ENCODE results near the gene KY.

Gene KY, protein sequence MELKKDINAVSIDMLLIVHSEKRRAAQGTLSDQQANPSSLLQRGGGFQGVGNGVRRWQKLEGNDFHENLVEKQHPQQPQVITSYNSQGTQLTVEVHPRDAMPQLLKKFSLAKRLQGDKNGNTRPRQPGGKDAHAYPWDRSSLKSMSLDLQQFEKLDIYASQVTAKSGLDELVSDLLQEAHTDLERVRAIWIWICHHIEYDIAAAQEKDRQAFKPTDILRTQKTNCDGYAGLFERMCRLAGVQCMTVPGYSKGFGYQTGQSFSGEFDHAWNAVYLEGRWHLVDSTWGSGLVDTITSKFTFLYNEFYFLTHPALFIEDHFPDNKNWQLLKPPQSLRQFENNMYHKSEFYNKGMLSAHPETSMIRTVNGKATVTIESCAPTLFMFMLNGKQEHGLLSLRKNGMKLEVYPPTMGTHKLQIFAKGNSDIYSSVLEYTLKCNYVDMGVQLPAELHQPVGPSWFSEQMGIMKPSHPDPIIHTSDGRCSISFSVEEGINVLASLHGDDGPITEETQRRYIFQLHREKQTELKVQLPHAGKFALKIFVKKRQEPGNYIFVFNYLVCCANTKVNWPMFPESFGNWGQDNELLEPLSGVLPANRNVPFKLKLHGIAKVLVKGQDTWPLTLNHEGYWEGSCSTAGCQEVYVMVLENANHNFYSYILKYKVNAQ

DNA sequence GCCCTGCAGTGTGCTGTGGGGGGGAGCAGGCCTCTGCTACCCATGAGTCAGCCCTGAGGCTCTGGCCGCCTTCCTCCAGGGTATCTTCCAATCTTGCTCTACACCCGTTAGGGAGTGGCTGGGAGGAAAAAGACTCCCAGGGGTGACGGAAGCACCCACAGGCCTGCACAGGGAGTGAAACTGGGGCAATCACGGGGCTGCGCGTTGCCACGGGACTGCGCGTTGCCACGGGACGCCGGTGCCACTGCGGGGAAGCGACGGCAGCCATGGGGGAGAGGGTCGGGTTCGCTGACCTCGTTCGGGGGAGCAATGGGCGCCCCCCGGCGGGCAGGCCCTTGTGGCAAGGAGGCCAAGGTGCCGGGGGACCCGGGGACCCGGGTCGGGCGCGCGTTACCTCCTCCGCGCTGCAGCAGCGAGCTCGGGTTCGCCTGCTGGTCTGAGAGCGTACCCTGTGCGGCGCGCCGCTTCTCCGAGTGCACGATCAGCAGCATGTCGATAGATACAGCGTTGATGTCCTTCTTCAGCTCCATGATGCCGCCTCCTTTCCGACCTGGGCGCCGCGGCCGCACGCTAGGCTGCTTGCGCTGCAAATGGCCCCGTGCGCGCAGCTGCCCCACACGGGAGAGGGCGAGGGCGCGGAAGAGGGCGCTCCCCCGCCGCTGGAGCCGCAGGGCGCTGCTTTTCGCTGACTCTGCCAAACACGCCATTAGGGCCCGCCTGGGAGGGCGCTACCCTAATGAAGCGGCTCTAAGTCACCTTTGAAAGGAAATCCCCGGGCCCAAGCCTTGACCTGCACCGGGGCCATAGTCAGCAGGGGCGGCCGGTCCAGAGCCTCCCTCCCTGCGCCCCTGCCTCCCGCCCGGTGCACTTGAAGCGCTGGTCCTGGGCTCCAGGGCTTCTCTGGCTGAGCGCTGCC lies at the start of gene KY:
TSS of gene KY (minus strand) at position 592 of the 916 bp plus-strand sequence. CDS start at position 530, 62 bp downstream.
- H3K36me3 ChIP-seq (ENCODE audit: control insufficient read depth, insufficient read depth, low read length), result no peaks in the 10 kb centered on the region
- peaks cover 2% of the 10 kb centered on the region for H3K4me1 ChIP-seq (ENCODE audit: control insufficient read depth, insufficient read depth, low read length)
- H3K9ac ChIP-seq (ENCODE audit: low read depth, low read length), result no peak within 1 kb of the TSS
- H3K9me3 ChIP-seq (ENCODE audit: control insufficient read depth, insufficient read depth, low read length), result no peaks in the 10 kb centered on the region
- H3K27me3 ChIP-seq (ENCODE audit: control insufficient read depth, insufficient read depth, low read length), result peaks cover 100% of the 10 kb centered on the region
- peak within 1 kb of the TSS; percentile 52 for H3K4me3 ChIP-seq (ENCODE audit: low read depth, low read length)

DNA sequence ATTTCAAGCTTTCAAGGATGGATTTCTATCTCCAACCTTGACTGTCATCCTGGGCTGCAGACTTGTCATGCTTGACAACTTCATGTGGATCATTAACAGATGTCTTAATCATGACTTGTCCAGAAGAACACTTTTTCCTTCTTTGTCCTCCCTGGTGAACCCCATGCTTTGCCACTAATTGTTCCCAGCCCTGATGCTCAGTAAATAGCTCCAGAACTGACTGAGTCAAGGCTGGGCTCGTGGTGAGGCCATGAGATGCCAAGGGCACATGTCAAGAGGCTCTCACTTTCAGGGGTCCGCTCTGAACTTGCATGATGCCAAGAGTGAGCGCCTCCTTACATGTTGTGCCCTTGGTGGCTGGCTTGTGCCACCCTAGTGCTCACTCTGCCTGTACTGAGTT lies 48.9 kb upstream of the KY start:
- Histone ChIP-seq H3K27me3 (ENCODE audit: control insufficient read depth, insufficient read depth, low read length) (peaks cover 18% of the 10 kb centered on the region), H3K9ac (ENCODE audit: low read depth, low read length) (no peak overlapping the region), H3K4me1 (ENCODE audit: control insufficient read depth, insufficient read depth, low read length) (peaks cover under 1% of the 10 kb centered on the region)

DNA sequence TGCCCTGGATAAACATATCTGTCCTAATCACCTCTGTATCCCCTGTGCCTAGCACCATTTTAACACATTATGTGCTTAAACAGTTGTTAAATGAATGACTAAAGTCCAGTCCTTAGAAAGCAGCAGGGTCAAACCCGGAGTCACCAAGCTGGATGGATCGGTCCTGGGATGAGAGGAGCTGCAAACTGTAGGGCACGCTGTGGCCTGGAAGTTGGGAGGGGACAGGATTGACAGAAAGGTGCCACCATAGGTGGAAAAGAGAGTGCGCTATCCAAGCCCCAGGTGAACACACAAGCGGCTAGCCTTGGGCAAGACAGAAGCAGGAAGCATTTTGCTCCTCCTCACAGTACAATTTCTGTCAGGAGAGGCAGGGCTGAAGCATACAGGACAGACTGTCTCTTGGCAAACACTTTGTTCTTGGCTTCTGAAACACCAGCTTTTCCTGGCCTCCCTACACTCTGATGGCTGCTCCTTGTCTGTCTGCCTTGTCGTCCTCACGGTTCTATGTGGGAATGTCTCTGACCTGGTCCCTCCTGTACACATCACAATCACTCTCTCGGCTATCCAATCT lies 48.4 kb upstream of the KY start:
- peaks cover 2% of the 10 kb centered on the region for H3K4me1 ChIP-seq (ENCODE audit: control insufficient read depth, insufficient read depth, low read length)
- H3K4me3 ChIP-seq (ENCODE audit: low read depth, low read length), result no peak overlapping the region
- no peaks in the 10 kb centered on the region for H3K9me3 ChIP-seq (ENCODE audit: control insufficient read depth, insufficient read depth, low read length)
- no peak overlapping the region for H3K9ac ChIP-seq (ENCODE audit: low read depth, low read length)
- peaks cover 21% of the 10 kb centered on the region for H3K27me3 ChIP-seq (ENCODE audit: control insufficient read depth, insufficient read depth, low read length)
- no peaks in the 10 kb centered on the region for H3K36me3 ChIP-seq (ENCODE audit: control insufficient read depth, insufficient read depth, low read length)

More for the DNA sequence above, 48.9 kb upstream of the KY start:
- Histone ChIP-seq H3K9me3 (ENCODE audit: control insufficient read depth, insufficient read depth, low read length) (no peaks in the 10 kb centered on the region), H3K4me3 (ENCODE audit: low read depth, low read length) (no peak overlapping the region), H3K36me3 (ENCODE audit: control insufficient read depth, insufficient read depth, low read length) (no peaks in the 10 kb centered on the region)

DNA sequence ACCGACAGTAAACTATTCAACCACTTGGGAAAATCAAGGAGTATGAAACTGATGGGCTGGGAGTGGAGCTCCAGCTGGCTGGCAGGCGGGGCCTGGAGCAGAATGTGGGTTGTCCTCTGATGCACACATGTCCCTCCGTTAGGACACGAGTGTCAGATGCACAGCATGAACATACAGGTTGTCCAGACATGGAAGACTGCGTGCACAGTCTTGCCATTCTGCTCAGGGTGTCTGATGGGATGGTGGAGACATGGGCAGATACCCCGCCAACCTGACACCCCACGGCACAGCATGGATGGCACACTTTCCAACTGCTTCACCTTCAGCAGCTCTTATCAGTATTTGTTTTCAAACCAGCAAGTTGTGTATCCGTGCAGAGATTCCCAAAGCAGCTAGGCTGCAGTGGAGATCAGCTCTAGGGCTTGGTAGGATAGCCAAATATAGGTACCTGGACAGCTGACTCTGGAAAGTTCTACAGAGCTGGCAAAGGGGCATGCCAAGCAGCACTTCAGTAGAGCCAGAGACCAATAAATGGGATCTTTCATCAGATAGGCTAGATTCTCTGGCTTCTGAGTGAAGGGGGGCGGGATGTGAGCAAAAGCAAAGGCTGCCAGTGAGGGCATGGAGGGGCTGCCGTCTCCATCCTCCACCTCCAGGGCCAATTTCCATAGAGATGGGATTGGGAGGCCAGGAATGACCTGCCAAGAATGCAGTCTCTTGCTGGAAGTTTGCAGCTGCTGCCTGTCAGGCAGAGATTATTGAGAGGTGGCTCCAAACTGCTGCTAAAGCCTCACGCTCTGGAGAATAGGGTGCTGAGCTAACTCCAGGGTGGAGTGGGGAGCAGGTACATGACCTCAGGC lies 47.2 kb upstream of the KY start:
- Histone ChIP-seq H3K9me3 (ENCODE audit: control insufficient read depth, insufficient read depth, low read length) (no peaks in the 10 kb centered on the region), H3K27me3 (ENCODE audit: control insufficient read depth, insufficient read depth, low read length) (peaks cover 25% of the 10 kb centered on the region), H3K9ac (ENCODE audit: low read depth, low read length) (no peak overlapping the region), H3K4me1 (ENCODE audit: control insufficient read depth, insufficient read depth, low read length) (peaks cover 2% of the 10 kb centered on the region), H3K36me3 (ENCODE audit: control insufficient read depth, insufficient read depth, low read length) (no peaks in the 10 kb centered on the region), H3K4me3 (ENCODE audit: low read depth, low read length) (no peak overlapping the region)

DNA sequence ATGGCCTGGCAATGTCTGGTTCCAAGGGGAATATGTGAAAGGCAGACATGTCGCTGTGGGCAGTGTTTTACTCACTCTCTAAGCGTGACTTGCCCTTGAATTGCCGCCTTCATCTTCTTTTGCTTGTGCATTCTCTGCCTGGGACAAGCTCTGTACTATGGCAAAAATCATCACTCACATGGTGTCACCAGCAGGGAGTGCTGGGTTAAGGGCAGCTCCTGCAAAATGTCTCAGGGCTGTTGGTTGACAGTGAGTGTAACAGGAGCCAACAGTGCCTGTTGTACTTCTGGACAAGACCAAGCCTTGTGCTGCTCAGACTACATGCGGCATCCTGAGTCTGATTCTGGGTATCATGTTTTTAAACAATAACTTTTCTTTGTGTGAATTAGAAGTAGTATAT lies 45.3 kb upstream of the KY start:
- no peak overlapping the region for H3K4me3 ChIP-seq (ENCODE audit: low read depth, low read length)
- peaks cover 31% of the 10 kb centered on the region for H3K27me3 ChIP-seq (ENCODE audit: control insufficient read depth, insufficient read depth, low read length)
- H3K9me3 ChIP-seq (ENCODE audit: control insufficient read depth, insufficient read depth, low read length), result no peaks in the 10 kb centered on the region
- H3K9ac ChIP-seq (ENCODE audit: low read depth, low read length), result no peak overlapping the region
- H3K36me3 ChIP-seq (ENCODE audit: control insufficient read depth, insufficient read depth, low read length), result no peaks in the 10 kb centered on the region
- peaks cover 2% of the 10 kb centered on the region for H3K4me1 ChIP-seq (ENCODE audit: control insufficient read depth, insufficient read depth, low read length)

DNA sequence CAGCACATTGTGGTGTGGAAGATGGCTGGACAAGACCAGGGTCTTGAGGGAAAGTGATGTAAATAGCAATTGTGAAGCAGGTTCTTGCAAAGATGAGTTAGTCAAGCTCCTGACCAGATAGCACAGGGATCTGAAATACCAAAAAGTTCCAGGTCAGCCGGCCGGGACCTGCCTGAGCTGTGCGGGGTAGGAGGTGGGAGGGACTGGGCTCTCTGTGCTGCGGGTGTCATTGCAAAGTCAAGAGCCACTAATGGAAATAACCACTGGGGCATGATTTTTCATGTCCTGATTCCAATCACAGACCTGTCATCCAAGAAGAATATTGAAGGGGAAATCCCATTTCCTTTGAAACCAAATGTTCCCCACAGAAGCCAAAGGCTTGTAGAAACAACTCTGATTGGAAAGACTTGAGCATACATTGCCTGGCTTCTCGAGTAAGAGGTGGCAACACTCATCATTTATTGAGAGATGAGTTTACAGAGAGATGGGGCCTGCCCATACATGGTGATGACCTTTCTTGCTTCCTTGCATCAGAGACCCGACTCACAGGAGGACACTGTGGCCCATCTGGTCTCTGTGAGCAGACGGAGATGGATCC lies 44.2 kb upstream of the KY start:
- H3K27me3 ChIP-seq (ENCODE audit: control insufficient read depth, insufficient read depth, low read length), result peaks cover 31% of the 10 kb centered on the region
- no peaks in the 10 kb centered on the region for H3K9me3 ChIP-seq (ENCODE audit: control insufficient read depth, insufficient read depth, low read length)
- H3K36me3 ChIP-seq (ENCODE audit: control insufficient read depth, insufficient read depth, low read length), result no peaks in the 10 kb centered on the region
- H3K9ac ChIP-seq (ENCODE audit: low read depth, low read length), result no peak overlapping the region
- H3K4me1 ChIP-seq (ENCODE audit: control insufficient read depth, insufficient read depth, low read length), result peaks cover 2% of the 10 kb centered on the region
- H3K4me3 ChIP-seq (ENCODE audit: low read depth, low read length), result no peak overlapping the region

DNA sequence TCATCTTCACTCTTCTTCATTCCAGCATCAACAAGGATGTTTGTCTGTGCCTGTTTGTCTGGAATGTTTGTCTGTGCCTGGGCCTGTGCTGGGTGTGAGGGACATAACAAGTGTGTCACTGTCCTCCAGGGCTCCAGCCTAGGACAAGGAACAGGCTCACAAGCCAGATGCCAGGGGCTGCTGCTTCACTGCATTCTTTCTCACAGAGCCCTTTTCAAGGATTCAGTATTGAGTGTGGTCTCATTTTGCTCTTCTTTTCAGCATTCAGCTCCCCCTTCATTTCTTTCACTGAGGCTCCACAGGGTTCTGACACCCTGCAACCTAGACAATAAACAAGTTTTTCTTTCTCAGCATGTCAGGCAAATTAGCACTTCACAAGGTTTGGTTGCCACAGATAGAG lies 43.6 kb upstream of the KY start:
- no peaks in the 10 kb centered on the region for H3K9me3 ChIP-seq (ENCODE audit: control insufficient read depth, insufficient read depth, low read length)
- peaks cover 2% of the 10 kb centered on the region for H3K4me1 ChIP-seq (ENCODE audit: control insufficient read depth, insufficient read depth, low read length)
- H3K36me3 ChIP-seq (ENCODE audit: control insufficient read depth, insufficient read depth, low read length), result no peaks in the 10 kb centered on the region
- H3K9ac ChIP-seq (ENCODE audit: low read depth, low read length), result no peak overlapping the region
- no peak overlapping the region for H3K4me3 ChIP-seq (ENCODE audit: low read depth, low read length)
- peaks cover 31% of the 10 kb centered on the region for H3K27me3 ChIP-seq (ENCODE audit: control insufficient read depth, insufficient read depth, low read length)

DNA sequence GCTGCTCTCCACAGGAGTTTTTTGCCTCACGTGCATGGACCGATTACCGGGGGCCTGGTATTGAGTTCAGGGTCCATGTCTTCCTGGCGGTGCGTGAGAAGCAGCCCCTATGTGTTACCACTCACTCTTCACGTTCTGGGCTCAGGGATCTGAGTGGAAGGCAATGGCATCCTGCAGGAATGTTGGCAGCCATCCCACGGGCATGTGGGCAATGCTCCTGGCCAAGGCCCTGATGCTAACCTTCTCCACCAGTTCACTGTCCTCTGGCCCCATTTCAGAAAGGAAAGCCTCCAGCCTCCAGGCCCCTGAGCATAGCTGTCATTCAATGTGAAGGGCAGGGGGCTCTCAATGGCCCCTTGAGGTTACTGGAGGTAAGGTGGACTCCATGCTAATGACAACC lies 43.0 kb upstream of the KY start:
- Histone ChIP-seq H3K4me3 (ENCODE audit: low read depth, low read length) (no peak overlapping the region), H3K36me3 (ENCODE audit: control insufficient read depth, insufficient read depth, low read length) (no peaks in the 10 kb centered on the region), H3K4me1 (ENCODE audit: control insufficient read depth, insufficient read depth, low read length) (peaks cover 2% of the 10 kb centered on the region), H3K27me3 (ENCODE audit: control insufficient read depth, insufficient read depth, low read length) (peaks cover 31% of the 10 kb centered on the region), H3K9me3 (ENCODE audit: control insufficient read depth, insufficient read depth, low read length) (no peaks in the 10 kb centered on the region), H3K9ac (ENCODE audit: low read depth, low read length) (no peak overlapping the region)

DNA sequence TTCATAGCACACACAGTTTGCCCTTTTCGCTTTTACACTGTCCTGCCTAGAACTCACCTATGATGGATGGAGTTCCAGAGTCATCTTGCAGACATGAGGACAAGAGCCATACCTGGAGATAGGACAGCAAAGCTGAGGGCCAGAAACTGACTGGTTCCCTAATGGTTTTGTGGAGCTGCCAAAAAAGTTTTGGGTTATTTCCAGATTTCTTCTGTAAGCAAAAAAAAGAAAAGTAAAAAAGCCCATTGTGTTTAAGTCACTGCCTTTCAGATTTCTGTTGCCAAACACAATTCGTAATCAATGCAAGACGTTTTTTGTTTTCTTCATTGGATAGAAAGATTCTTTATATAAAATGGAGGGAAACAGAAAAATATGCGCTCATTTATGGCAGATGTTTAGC lies 42.4 kb upstream of the KY start:
- H3K9ac ChIP-seq (ENCODE audit: low read depth, low read length), result no peak overlapping the region
- H3K9me3 ChIP-seq (ENCODE audit: control insufficient read depth, insufficient read depth, low read length), result no peaks in the 10 kb centered on the region
- peaks cover 31% of the 10 kb centered on the region for H3K27me3 ChIP-seq (ENCODE audit: control insufficient read depth, insufficient read depth, low read length)
- H3K4me3 ChIP-seq (ENCODE audit: low read depth, low read length), result no peak overlapping the region
- H3K36me3 ChIP-seq (ENCODE audit: control insufficient read depth, insufficient read depth, low read length), result no peaks in the 10 kb centered on the region
- peaks cover 2% of the 10 kb centered on the region for H3K4me1 ChIP-seq (ENCODE audit: control insufficient read depth, insufficient read depth, low read length)

DNA sequence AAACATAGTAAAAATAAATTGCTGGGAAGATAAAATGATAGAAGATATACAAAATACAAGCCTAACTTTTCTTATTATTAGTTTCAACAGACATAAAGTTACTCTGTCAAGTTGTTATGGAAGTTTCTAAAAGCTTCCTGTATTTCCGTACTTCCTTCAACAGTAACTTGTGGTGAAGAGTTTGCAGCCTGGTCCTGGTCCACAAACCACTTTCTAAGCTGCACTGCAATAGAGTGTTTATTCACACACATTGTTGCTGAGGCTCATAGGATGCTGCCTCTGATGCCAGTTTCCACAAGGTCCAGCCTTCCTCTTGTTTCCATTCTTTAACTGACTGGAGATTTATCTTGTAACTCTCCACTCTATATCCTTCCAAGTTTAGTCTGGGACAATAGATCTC lies 39.4 kb upstream of the KY start:
- Histone ChIP-seq H3K27me3 (ENCODE audit: control insufficient read depth, insufficient read depth, low read length) (peaks cover 13% of the 10 kb centered on the region), H3K9ac (ENCODE audit: low read depth, low read length) (no peak overlapping the region), H3K4me3 (ENCODE audit: low read depth, low read length) (no peak overlapping the region), H3K9me3 (ENCODE audit: control insufficient read depth, insufficient read depth, low read length) (no peaks in the 10 kb centered on the region), H3K4me1 (ENCODE audit: control insufficient read depth, insufficient read depth, low read length) (peaks cover 2% of the 10 kb centered on the region), H3K36me3 (ENCODE audit: control insufficient read depth, insufficient read depth, low read length) (no peaks in the 10 kb centered on the region)

Data from iPS-15b (cell line).